ENCODE results near the gene RALGPS2.

DNA sequence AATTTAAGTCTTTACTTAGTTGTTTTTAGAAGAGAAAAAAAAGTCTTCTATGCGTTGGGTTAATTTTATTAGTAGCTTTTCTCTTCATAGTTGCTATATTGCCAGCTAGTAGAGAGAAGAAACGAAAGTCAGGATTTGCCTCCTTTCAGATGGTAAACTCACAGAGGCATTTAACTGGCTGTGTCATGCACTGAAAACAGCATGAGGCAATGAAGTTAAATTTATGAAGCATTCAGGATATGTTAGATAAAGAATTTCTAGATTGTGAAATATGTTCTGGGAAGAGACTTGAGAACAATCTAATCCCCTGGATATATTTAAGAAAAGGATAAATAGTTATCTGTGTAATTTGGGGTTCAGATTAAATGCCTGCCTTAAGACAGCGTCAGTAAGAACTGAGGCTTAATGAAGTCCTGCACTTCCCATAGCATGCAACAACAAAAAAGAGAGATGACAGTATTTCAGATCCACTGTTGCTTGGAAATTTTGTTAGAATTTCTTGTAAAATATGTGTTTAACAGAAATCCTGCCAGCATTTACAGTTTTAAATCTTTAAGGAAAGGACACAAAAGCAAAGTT lies 144.2 kb downstream of the RALGPS2 start:
- no peak for TF ChIP-seq EZH2 (IDR thresholded peaks at IDR 0.05)
- TF ChIP-seq POLR2AphosphoS5 (IDR thresholded peaks at IDR 0.05; ENCODE audit: borderline replicate concordance, low read depth, low read length), result no peak

Measured in SK-N-MC (cell line).